Chondrocyte (in vitro differentiated cells): ENCODE results near the gene GNG7. TPM values are rescaled to one million over a fixed set of nuclear protein-coding genes. Genes with fewer than 3 reads are reported as not detected.
"Not testable (repeated sequence)": the region's sequence is repeated elsewhere in the genome, so short reads cannot be mapped to it uniquely, and the experiment has no call there.

Experiments
- DNase-seq: peaks from one replicate; pipeline ENCODE4 v3.0.0; 2021; ENCODE audit warnings: mixed read lengths, low spot score
- H3K27ac Mint-ChIP-seq: one replicate; pipeline ENCODE4 v1.8.0; 2021; ENCODE audit warnings: mild to moderate bottlenecking, moderate library complexity, mixed read lengths; ENCODE audit not compliant: unreplicated experiment
- H3K27me3 Mint-ChIP-seq: 2 replicates; pipeline ENCODE4 v1.8.0; 2021; ENCODE audit warnings: low read depth, mixed read lengths
- H3K36me3 Mint-ChIP-seq: 2 replicates; pipeline ENCODE4 v1.8.0; 2021; ENCODE audit warnings: low read depth, mixed read lengths
- H3K4me1 Mint-ChIP-seq: 2 replicates; pipeline ENCODE4 v1.8.0; 2021; ENCODE audit warnings: low read depth, mild to moderate bottlenecking, mixed read lengths
- H3K4me3 Mint-ChIP-seq: one replicate; pipeline ENCODE4 v1.8.0; 2021; ENCODE audit warnings: mild to moderate bottlenecking, moderate library complexity, mixed read lengths; ENCODE audit not compliant: unreplicated experiment
- H3K9me3 Mint-ChIP-seq: 2 replicates; pipeline ENCODE4 v1.8.0; 2021; ENCODE audit warnings: low read depth, mixed read lengths
- CTCF ChIP-seq: fragments of 200-600 bp; sonication (generic); IDR thresholded peaks from 2 replicates; pipeline ENCODE4 v1.5.0; 2021; ENCODE audit warnings: antibody characterized with exemption, mild to moderate bottlenecking, moderate library complexity
- total RNA-seq: library from RNA; stranded (reverse); gene quantifications from 3 replicates; pipeline ENCODE4 v1.2.1, GENCODE V29; 2021

The GNG7 gene
- total RNA-seq, 1 donor from 2014 or later: 1.9 TPM

- H3K27ac Mint-ChIP-seq: no peak overlapping the region
- H3K27me3 Mint-ChIP-seq: peaks cover 13% of the 10 kb centered on the region
- H3K4me3 Mint-ChIP-seq: no peak overlapping the region
- DNase-seq: no peak
- H3K36me3 Mint-ChIP-seq: no peaks in the 10 kb centered on the region
- H3K9me3 Mint-ChIP-seq: no peaks in the 10 kb centered on the region
- no peak for TF ChIP-seq CTCF
- no peaks in the 10 kb centered on the region for H3K4me1 Mint-ChIP-seq
Measured at GRCh38 chr19:2680808-2681207, 21.7 kb downstream of the GNG7 start.

- H3K36me3 Mint-ChIP-seq: no peaks in the 10 kb centered on the region
- peaks cover 11% of the 10 kb centered on the region for H3K4me1 Mint-ChIP-seq
- TF ChIP-seq CTCF: no peak
- H3K9me3 Mint-ChIP-seq: no peaks in the 10 kb centered on the region
- H3K27me3 Mint-ChIP-seq: peaks cover 19% of the 10 kb centered on the region
- no peak for DNase-seq
- H3K27ac Mint-ChIP-seq: no peak overlapping the region
- H3K4me3 Mint-ChIP-seq: no peak overlapping the region
Measured at GRCh38 chr19:2679439-2679838, 23.1 kb downstream of the GNG7 start.

- peaks cover 19% of the 10 kb centered on the region for H3K27me3 Mint-ChIP-seq
- not testable (repeated sequence) for DNase-seq, H3K9me3 Mint-ChIP-seq, H3K27ac Mint-ChIP-seq, H3K36me3 Mint-ChIP-seq, H3K4me3 Mint-ChIP-seq
- H3K4me1 Mint-ChIP-seq: peaks cover 11% of the 10 kb centered on the region
Measured at GRCh38 chr19:2678948-2679347, 23.5 kb downstream of the GNG7 start.

GRCh38 chr19:2678044-2678671 lies 24.3 kb downstream of the GNG7 start:
- Mint-ChIP-seq H3K4me3 (no peak overlapping the region), H3K27ac (no peak overlapping the region), H3K36me3 (no peaks in the 10 kb centered on the region), H3K9me3 (no peaks in the 10 kb centered on the region), H3K27me3 (peaks cover 19% of the 10 kb centered on the region), H3K4me1 (peaks cover 11% of the 10 kb centered on the region)
- TF ChIP-seq CTCF: no peak
- no peak for DNase-seq

GRCh38 chr19:2676823-2677222 lies 25.7 kb downstream of the GNG7 start:
- Mint-ChIP-seq H3K9me3 (no peaks in the 10 kb centered on the region), H3K4me3 (no peak overlapping the region), H3K27ac (no peak overlapping the region), H3K4me1 (peaks cover 11% of the 10 kb centered on the region), H3K36me3 (no peaks in the 10 kb centered on the region), H3K27me3 (peaks cover 19% of the 10 kb centered on the region)
- no peak for DNase-seq
- no peak for TF ChIP-seq CTCF

- H3K4me3 Mint-ChIP-seq: no peak overlapping the region
- no peak overlapping the region for H3K27ac Mint-ChIP-seq
- no peak for DNase-seq
- H3K36me3 Mint-ChIP-seq: no peaks in the 10 kb centered on the region
- H3K9me3 Mint-ChIP-seq: no peaks in the 10 kb centered on the region
- no peak for TF ChIP-seq CTCF
- peaks cover 19% of the 10 kb centered on the region for H3K27me3 Mint-ChIP-seq
- H3K4me1 Mint-ChIP-seq: peaks cover 11% of the 10 kb centered on the region
Measured at GRCh38 chr19:2675892-2676291, 26.6 kb downstream of the GNG7 start.
